HG03378 (cell line): ENCODE measurements around the gene TMEM18.
"Not testable (repeated sequence)": the region's sequence is repeated elsewhere in the genome, so short reads cannot be mapped to it uniquely, and the experiment has no call there.

Source experiments
- ATAC-seq: cut with Tn5 transposase; IDR thresholded peaks from one replicate; pipeline ENCODE4 v1.9.1; 2021; ENCODE audit warnings: mild to moderate bottlenecking, moderate library complexity; ENCODE audit not compliant: unreplicated experiment

Gene TMEM18

DNA sequence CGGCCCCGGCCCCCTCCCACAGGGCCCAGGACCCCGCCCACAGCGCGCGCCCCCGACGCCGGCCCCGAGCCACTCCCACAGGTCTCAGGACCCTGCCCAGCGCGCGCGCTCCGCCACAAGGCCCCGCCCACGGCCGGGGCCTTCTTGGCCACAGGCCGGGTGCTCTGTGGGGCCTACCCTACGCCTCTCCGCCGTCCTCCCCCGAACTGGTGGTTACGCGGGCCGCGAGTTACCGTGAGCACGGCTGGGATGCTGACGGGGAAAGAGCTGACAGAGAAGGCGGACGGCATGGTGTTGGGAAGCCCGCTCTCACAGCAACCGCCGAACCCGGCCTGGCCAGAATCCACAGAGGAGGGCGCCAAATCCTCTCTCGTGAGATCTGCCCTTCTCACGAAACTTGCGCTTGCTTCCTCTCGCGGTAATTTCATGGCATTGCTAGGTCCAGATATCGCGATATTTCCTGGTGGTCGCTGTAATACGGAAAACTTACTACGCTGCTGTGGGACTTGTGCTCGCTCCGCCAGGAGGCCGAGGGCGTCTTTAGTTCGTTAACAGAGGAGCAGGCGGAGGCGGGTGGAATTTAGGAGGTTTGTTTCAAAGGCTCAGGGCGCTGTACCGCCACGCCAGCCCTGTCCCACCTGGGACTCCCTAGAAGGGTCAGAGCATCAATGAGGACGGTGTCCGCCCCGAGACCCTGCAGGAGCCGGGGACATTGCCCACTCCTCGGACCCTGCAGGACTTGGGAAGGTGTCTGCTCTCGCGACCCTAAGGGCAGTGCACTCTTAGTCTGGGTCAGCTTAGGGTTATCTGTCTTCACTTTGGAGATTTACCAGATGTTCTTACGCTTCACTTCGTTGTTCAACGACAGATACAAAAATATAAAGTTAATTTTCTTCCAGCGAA is at the start of gene TMEM18:
TSS of gene TMEM18 (minus strand) at position 351 of the 903 bp plus-strand sequence. CDS start at position 290, 61 bp downstream.
- peak; percentile 71 for ATAC-seq

DNA sequence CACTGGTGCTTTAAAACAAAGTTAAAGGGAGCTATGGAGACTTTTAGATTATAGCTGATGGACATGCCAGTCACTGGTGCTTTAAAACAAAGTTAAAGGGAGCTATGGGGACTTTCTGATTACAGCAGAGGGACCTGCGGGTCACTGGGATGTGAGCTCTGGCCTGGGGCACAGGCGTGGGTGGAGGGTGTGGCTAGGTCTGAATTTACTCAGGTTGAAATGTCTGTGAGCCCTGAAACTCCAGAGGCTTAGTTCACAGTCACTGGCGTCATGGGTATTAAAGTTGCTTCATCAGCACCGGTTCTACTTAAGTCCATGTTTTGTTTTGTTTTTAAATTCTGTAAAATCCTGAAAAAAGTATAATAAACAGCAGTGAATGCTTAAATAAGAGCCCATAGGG is 49.0 kb upstream of the TMEM18 start:
- peak; percentile 90 for ATAC-seq

DNA sequence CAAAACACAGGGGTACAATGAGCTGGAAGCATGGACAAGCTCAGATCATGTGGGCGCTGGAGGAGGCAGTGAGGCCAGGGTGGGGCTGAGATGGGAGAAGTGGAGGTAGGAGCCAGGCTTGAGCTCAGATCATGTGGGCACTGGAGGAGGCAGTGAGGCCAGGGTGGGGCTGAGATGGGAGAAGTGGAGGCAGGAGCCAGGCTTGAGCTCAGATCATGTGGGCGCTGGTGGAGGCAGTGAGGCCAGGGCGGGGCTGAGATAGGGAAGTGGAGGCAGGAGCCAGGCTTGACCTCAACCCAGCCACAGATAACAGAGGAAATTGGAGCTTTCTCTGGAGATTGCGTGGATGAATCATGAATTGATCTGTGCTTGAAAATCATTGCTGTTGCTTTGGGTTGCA is 48.3 kb upstream of the TMEM18 start:
- no peak for ATAC-seq

DNA sequence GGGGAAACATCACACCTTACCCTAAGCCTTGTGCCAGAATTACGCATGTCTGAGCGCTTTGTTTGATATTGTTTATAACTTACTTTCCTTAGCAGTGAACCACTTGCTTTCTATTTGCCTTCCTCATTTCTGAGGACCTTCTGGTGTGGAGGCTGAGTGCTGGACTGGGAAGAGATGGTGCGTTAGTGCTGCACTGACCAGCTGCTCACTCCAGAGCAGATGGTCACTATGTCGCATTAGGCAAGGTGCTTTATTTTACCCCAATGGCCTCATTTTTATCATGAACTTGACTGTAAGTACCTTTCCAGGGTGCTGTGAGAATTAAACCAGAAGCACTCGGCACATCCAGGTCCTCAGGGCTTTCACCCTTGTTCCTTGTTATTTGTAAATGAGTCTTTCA is 46.6 kb upstream of the TMEM18 start:
- no peak for ATAC-seq

DNA sequence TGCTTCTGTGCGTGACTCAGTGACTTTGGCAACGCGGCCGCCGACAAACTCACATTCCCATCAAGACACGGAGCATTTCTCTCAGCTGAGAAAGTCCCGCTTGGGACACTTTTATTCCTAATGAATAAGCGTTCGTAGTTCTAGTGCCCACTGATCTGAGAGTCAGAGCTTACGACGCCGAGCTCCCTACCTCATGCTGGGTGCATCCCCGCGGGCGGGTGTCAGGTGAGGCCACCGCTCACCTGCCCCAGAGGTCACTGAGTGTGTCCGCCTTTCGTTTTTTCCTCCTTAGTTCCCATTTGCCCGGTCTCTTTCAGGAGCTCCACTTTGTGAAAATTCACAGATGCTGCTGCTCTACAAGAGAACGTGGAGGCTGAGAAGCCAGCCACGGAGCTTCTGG is 43.6 kb upstream of the TMEM18 start:
- no peak for ATAC-seq

DNA sequence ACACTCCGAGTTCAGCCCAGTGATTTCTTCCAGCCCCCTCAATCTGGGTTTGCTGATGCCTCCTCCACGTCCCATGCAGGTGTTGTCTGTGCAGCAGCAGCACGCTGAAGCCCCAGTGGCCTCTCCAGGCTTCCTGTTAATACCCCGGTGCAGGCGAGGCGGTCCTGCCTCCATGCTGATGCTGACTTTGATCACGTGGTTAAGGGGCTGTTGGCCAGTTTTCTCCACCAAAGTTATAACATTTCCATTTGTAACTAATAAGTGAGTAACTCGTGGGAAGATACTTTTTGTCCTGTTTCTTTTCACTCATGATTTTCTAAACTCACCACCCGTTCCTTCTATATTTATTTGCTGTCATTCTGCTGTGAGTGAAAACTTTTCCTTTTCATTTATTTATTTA is 42.5 kb upstream of the TMEM18 start:
- ATAC-seq, result no peak

DNA sequence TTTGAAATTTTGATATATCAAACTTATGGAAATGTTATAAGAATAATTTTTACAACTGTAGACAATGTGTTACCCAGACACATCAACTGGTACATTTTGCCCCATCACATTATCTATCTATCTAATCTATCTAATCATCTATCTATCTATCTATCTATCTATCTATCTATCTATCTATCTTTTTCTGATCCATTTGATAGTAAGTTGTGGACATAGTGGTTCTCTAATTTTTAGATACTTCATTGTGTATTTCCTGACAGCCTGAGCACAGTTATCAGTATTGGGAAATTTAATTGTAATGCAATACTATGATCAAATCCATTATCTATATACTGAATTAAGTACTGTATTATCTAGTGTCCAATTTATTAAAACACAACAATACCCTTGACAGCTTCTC is 42.0 kb upstream of the TMEM18 start:
- no peak for ATAC-seq

DNA sequence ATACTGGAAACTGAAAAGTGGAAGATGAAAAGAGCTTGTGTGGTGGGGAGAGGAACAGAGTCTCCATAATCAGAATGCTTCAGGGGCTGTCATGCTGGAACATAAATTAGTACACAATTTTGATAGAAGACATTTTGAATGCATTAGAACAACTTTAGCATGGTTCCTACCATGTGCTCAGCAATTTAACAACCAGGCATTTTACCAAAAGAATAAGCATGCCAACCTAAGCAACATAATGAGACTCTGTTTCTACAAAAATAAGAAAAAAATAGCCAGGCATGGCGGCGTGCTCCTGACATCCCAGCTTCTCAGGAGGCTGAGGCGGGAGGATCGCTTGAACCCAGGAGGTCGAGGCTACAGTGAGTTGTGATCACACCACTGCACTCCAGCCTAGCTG is 40.5 kb upstream of the TMEM18 start:
- ATAC-seq, result no peak

DNA sequence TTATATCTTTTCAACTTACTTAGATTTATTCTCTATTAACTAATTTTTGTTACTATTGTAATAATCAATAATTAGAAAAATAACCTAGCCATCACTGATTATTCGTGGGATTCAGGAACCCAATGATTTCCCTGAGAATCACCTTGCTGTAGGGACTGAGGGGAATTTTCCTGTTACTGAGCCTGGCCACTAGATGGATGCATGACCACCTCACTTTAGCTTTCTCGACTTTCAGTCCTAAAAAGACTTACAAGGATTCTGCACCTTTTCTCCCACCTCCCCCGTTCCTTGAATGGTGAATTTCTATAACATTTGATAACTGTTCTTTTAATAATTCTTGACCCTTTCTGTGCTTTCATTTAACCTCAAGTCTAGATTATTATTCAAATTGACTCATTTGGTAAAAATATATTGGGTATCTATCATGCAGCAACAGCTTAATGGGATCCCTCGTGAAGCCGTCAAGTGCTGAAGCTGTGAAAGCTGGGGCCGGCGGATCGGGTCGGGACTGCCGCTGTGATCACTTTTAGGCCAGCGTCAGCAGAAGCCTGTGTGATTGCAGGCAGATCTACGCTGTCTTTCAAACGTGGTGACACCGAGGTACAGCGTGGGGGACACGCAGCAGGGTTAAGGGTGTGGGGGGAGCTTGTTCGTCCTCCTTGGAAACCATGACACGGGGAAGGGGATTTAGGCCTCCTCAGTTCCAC is 38.8 kb upstream of the TMEM18 start:
- no peak for ATAC-seq

DNA sequence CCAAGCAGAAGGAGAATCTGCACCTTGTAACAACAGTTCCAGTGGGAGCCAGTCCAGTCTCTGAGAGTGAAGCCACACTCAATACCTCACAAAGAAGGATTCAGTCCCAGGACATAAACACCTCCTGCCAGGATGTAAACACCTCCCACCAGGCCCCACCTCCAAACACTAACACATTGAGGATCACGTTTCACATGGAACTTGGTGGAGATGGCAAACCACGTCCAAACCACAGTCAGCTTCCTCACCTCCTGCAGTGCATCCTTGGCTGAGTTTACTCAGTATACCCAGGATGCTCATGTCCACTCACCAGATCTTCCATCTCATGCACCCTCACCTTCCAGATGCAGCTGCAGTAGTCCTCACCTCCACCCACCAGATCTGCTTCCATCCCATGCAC is 37.8 kb upstream of the TMEM18 start:
- no peak for ATAC-seq

DNA sequence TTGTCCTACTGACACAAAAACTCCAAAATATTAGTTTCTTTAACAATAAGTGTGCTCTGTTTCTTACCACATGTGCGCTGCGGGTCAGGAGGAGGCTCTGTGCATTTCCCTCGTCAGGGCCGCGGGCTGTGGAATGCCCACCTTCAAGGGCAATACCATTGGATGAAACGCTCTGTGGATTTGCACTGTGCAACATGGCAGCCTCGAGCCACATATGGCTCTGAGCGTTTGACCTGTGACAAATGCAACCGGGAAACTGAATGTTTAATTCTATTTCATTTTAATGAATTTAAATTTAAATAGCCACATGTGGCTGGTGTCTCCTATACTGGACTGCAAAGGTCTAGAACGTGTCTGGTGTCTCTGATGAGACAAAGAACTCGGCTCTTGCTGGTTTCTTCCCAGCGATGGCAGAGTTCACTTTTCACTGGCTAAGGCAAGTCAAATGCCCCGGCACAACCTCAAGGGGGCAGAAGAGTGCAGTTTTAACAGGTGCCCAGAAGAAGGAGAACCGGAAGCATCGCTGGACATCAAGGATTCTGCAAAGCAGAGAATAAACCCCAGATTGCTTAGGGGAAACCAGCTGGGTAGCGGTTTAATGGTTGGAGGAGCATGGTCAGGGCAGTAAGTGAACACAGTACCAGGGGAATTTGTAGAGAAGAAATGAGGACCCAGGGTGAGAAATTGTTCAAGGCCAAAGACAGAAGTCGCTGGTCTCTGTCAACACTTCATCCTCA is 37.0 kb upstream of the TMEM18 start:
- ATAC-seq, result peak; percentile 98

DNA sequence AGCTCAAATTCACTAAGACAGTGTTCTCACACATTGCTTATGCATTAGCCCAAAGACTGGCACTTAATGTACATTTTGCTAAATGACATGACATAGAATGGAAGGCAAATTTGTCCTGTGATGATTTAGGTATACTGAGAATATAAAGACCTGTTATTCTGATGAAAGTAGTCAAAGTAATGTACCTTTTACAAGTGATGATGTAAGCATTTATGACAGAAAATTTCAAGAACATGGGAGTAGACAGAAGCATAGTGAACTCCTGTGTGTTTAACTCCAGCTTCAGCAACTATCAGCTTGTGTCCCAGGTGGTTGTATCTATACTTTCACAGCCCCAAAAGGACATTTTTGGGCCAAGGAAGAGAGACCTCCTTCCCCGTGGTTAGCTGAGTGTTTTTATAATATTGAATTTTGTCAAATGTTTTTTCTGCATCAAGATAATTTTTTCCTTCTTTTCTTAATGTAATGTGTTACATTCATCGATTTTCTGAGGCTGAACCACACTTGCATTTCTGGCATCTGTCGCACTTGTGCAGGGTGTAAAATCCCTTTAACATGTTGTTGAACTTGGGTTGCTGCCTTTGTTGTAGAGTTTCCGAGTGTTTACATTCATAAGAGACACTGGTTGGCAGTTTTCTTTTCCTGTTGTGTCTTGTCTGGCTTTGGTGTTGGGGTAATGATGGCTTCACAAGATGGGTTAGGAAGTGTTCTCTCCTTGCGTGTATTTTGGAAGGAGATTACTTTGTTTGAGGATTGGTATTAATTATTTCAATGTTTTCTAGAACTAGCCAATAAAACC is 33.9 kb upstream of the TMEM18 start:
- no peak for ATAC-seq

DNA sequence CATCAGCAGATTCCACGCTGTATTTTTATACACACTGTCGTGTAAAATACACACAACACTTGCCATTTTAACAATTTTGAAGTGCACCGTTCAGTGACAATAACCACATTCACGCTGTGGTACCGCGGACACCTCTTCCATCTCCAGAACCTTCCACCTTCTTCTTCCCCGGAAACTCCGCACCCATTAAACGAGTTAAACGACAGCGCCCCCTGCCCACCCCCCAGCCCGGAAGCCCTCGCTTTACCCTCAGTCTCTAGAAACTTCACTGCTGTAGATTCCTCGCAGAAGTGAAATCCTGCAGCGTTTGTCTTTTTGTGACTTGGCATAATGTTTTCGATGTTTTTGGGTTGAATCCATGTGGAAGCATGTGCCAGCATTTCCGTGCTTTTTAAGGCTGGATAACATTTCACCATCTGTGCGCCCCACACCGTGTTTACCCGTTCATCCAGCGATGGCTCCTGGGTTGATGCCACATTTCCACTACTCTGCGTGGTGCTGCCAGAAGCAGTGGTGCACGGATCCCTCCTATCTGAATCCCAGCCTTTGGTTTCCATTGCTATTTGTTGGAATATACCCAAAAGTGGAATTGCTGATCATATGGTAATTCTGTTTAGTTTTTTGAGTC is 32.0 kb upstream of the TMEM18 start:
- ATAC-seq, result no peak

DNA sequence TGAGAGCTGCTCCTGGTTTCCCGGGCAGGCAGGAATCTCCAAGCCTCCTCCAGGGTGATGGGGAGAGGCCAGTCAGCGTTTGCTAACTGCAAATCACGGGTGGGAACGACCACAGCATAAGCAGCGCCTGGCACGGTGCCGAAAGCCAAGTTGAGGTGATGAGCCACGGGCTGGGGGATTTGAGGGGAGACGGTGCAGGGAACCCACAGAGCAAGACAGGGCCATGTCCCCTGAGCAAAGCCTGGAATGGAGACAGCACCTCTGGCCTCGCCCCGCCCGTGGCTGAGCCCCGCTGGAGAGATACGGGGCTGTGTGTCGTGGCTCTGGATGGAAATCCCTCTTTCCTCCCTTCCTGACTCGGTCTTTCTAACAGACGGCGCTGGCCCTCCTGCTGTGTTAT is 31.5 kb upstream of the TMEM18 start:
- ATAC-seq, result no peak

DNA sequence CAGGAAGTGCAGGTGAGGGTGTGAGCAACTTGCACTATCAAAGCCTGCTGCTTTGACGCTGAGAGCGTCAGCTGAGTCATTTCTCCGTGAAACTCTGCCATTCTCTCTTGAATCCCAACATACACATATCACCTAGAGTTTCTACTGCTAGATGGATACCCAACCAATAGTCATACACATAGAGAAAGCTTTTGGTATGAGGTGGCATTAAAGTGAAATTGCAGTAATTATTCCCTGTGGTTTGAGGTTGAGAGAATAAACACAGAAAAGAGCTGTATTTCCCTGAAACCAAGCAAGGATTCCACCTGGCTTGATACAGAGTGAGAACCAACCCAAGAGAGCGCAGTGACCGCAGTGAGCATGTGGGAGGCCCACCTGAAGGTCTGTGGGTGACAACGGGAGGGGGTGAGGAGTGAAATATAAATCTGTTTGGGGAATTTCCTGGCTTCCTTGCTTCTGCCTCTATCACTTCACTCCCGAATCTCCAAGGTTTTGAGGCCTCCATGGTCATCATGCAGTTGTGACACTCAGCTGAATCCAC is 28.8 kb upstream of the TMEM18 start:
- ATAC-seq, result peak; percentile 95

DNA sequence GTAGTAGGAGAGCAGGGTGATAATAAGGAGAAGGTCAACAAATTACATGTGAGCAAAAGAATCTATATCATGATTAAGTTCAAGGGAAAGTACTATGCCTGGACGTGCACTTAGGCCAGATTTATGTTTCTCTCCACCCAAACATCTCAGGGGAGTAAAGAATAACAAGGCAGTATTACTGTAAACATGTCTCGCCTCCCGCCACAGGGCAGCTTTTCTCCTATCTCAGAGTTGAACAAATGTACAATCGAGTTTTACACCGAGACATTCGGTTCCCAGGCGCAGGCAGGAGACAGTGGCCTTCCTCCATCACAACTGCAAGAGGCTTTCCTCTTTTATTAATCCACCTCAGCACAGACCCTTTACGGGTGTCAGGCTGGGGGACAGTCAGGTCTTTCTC is 25.6 kb upstream of the TMEM18 start:
- not testable (repeated sequence) for ATAC-seq

DNA sequence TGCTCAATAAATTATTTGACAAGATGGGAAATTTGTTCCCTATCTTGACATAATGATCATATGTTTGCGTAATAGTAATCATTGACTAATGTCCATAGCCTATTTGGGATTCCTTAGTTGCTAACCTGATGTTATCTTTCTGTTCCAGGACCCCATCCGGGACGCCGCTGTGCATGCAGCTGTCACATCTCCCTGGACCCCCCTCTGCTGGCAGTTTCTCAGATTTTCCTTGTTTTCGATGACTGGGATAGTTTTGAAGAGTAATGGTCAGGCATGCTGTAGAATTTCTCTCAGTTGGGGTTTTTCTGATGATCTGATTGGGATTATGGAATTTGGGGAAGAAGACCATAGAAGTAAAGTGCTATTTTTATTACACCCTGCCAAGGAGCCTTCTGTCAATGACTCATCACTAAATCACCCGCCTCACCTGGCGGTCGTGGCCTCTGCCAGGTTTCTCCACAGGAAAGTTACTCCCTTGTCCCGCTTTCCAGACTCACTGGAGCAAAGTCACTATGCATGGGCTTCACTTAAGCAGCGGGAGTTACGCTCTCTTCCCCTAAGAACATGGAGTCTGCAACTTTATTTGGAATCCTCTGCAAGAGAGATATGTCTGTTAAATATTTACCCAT is 19.9 kb upstream of the TMEM18 start:
- ATAC-seq, result no peak

DNA sequence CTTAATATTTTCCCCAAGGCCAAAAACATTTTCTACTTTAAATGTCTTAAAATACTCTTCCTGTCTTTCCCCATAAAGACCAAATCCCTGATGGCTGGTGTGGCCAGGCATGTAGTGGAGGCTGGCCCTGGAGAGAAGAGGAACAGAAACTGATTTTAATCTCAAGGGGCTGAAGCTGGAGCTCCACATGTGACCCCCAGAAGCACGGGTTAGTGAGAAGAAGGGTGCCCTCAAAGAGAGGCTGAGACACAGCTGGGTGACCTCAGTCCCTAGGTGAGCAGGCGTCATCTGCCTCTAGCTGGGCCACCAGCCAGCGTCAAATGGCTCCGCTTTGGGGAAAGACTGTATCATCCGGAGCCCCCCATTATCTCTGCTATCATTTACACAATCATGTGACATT is 19.3 kb upstream of the TMEM18 start:
- ATAC-seq, result peak; percentile 97

DNA sequence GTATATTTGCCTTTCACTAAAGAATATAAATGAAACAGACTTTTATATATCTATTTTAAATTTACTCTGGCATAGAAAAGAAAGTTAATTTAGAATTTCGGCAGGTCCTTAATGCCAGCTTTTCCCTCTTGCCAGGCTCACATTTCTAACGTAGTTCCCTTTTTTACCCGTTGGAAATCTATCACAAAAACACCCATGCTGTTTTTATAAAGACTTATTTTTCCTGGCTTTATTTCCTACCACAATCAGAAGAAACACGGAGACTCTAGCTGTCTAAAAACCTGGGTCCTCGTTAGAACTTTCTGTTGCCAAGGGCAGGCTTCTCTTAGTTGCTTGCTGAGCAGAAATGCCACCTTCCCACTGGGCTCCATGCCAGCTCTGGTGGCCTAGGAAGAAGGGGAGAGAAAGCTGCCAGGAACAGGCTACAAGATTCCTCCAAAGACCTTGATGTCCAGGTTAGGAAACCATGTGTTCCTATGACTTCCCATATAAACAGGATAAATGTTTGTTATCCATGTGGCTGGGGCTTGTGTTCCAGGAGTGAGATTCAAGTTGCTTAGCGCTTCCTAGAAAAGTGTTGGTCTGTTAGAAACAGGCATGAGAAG is 17.8 kb upstream of the TMEM18 start:
- ATAC-seq, result no peak
